HepG2 (cell line): Measurements from ENCODE around the gene CFAP99. TPM values are rescaled to one million over a fixed set of nuclear protein-coding genes. Genes with fewer than 3 reads are reported as not detected.

ENCODE experiments used
- ATAC-seq: fragments of 200-7000 bp; cut with Tn5 transposase; 3 replicates; pipeline ENCODE4 v1.9.1; 2020; ENCODE audit warnings: mild to moderate bottlenecking, moderate library complexity
- BruUV-seq: library from RNA; stranded (reverse); fragments of 400-500 nt; replicated peaks from 2 replicates; lab custom pipeline; 2021; lab: Mats Ljungman, UMichigan
- CTCF ChIA-PET: fragments of 300-600 bp; formaldehyde crosslinking; extraction: SDS; loops from one replicate; lab custom pipeline; 2021; ENCODE audit warnings: low total read pairs, inconsistent platforms, low intra/inter-chr PET ratio; lab: Yijun Ruan, JAX
- POLR2A ChIA-PET: fragments of 350-600 bp; sonication (Branson Sonifier 250); formaldehyde crosslinking; loops from one replicate; lab custom pipeline; 2020; ENCODE audit warnings: antibody characterized with exemption, inconsistent platforms; lab: Yijun Ruan, JAX
- DNase-seq: peaks from one replicate; pipeline ENCODE4 v3.0.0-alpha.2; 2015; ENCODE audit warnings: low spot score
- FAIRE-seq: peaks from 3 replicates; lab custom pipeline; 2011; peaks lifted over from hg19 to GRCh38; lab: Jason Lieb, UNC
- H2AFZ ChIP-seq: one replicate; pipeline ENCODE4 v1.6.1; 2011; ENCODE audit warnings: low read length, inconsistent platforms
- H3K27ac ChIP-seq: fragments of 300-600 bp; 3 replicates; pipeline ENCODE4 v1.8.0; 2011; ENCODE audit warnings: mixed run types, mild to moderate bottlenecking, mixed read lengths, low read length, inconsistent platforms; ENCODE audit not compliant: insufficient read depth; ENCODE audit errors: extremely low read length
- H3K27me3 ChIP-seq, 2 experiments: fragments of 200-600 bp in 1 of 2; 2 replicates in 1 of 2; 3 replicates in 1 of 2; pipeline versions ENCODE4 v1.6.0 to v1.8.0; 2011; ENCODE audit warnings: low read length in 2 of 2, mild to moderate bottlenecking in 2 of 2, moderate library complexity in 2 of 2, inconsistent platforms in 1 of 2; ENCODE audit not compliant: insufficient read depth in 2 of 2, control insufficient read depth in 1 of 2
- H3K36me3 ChIP-seq, 2 experiments: fragments of 200-600 bp in 1 of 2; replicated peaks in 1 of 2; 2 replicates in 1 of 2; 3 replicates in 1 of 2; pipeline versions ENCODE4 v1.5.1 to v1.8.0; 2011; ENCODE audit warnings: low read length in 2 of 2, inconsistent platforms in 1 of 2; ENCODE audit not compliant: insufficient read depth in 2 of 2, control insufficient read depth in 1 of 2
- H3K4me1 ChIP-seq: 2 replicates; pipeline ENCODE4 v1.5.1; 2012; ENCODE audit warnings: low read length, inconsistent platforms; ENCODE audit not compliant: insufficient read depth
- H3K4me2 ChIP-seq: 2 replicates; pipeline ENCODE4 v1.6.0; 2011; ENCODE audit warnings: low read depth, low read length, inconsistent platforms
- H3K4me3 ChIP-seq, 3 experiments: fragments of 200-600 bp in 1 of 3; sonication (generic), shearing (Covaris generic) in 1 of 3; replicated peaks in 1 of 3; 2 replicates each; pipeline ENCODE4 v1.5.1; 2011 to 2016; ENCODE audit warnings: low read length in 3 of 3, inconsistent platforms in 2 of 3, low read depth in 2 of 3, mild to moderate bottlenecking in 2 of 3, control low read depth in 1 of 3, mixed read lengths in 1 of 3; ENCODE audit not compliant: insufficient read depth in 1 of 3
- H3K79me2 ChIP-seq: one replicate; pipeline ENCODE4 v1.6.1; 2011; ENCODE audit warnings: low read length, inconsistent platforms; ENCODE audit not compliant: insufficient read depth
- H3K9ac ChIP-seq: 2 replicates; pipeline ENCODE4 v1.6.0; 2011; ENCODE audit warnings: mild to moderate bottlenecking, low read depth, low read length, inconsistent platforms; ENCODE audit not compliant: insufficient read depth
- H3K9me3 ChIP-seq: 2 replicates; pipeline ENCODE4 v1.5.1; 2012; ENCODE audit warnings: mild to moderate bottlenecking, low read length
- H4K20me1 ChIP-seq: 2 replicates; pipeline ENCODE4 v1.6.0; 2011; ENCODE audit warnings: inconsistent platforms, mild to moderate bottlenecking, low read length, moderate library complexity; ENCODE audit not compliant: insufficient read depth
- MED13 ChIP-seq: sonication (generic); formaldehyde crosslinking; IDR thresholded peaks from 2 replicates; pipeline ENCODE4 v1.5.0; 2020; ENCODE audit warnings: missing genetic modification reagents
- NRL ChIP-seq: sonication (generic); formaldehyde crosslinking; IDR thresholded peaks from 2 replicates; pipeline ENCODE4 v1.5.0; 2020; ENCODE audit warnings: missing genetic modification reagents, mild to moderate bottlenecking, moderate library complexity, borderline replicate concordance
- whole genome bisulfite sequencing: methylation state at CpG from one replicate; pipeline ENCODE4 v1.1.6; 2017; ENCODE audit warnings: low lambda C conversion rate; 5-methylcytosine and 5-hydroxymethylcytosine counted together
- in situ Hi-C: cut with HindIII; loops from 2 replicates; pipeline ENCODE4 v1.10.0; 2017; ENCODE audit warnings: low pct_unique_long_range_greater_than_20kb; ENCODE audit not compliant: extremely low pct_ligation_motif_present
- intact Hi-C: fragments of 100-400 bp; cut with micrococcal nuclease; formaldehyde crosslinking; loops from one replicate; pipeline ENCODE4 v1.10.0; 2022; ENCODE audit not compliant: unreplicated experiment
- polyA plus RNA-seq, 8 experiments: library from polyadenylated mRNA; depleted of rRNA in 3 of 8; stranded (reverse) in 7 of 8; unstranded in 1 of 8; fragments of >200 nt; fragmentation: Illumina TruSeq in 4 of 8; extraction: Trizol in 4 of 8; gene quantifications; 2 replicates each; pipeline versions ENCODE4 v1.2.1 to v1.2.3, GENCODE V29; 2011 to 2016; ENCODE audit warnings: low read depth in 4 of 8, missing spikeins in 1 of 8, mixed read lengths in 1 of 8; ENCODE audit not compliant: insufficient read depth in 1 of 8
- total RNA-seq, 5 experiments: library from RNA; depleted of rRNA; stranded (reverse); fragments of >200 nt; fragmentation: Illumina TruSeq; extraction: Trizol; gene quantifications; 2 replicates each; pipeline ENCODE4 v1.2.3, GENCODE V29; 2016; ENCODE audit warnings: low read depth in 1 of 5
- TF ChIP-seq, protein P1 (sequence below): sonication (generic); formaldehyde crosslinking; conservative IDR thresholded peaks from 2 replicates; pipeline ENCODE4 v1.4.0; 2020; ENCODE audit warnings: missing genetic modification reagents

The CFAP99 gene
- total and polyA plus RNA-seq, 2 of the 13 experiments (the other 11 are each of a cell fraction or from before 2014, with no cell fraction given): not detected

GRCh38 chr4:2489081-2489805 is 70.5 kb downstream of the CFAP99 start:
- no peaks in the 10 kb centered on the region for H3K4me1 ChIP-seq
- 97% methylated on average over 19 of the region's 20 CpGs for WGBS
- FAIRE-seq (no peak), DNase-seq (no peak), ATAC-seq (no peak)
- H3K79me2 ChIP-seq: peaks cover 80% of the 10 kb centered on the region
- H2AFZ ChIP-seq: no peak overlapping the region
- ChIA-PET CTCF (no interaction called here), POLR2A (no interaction called here)
- H3K4me2 ChIP-seq: no peak overlapping the region
- no peaks in the 10 kb centered on the region for H3K27me3 ChIP-seq
- BruUV-seq: no TSS peak
- TF ChIP-seq NRL (CRISPR knock-in tag): 0 out of 2 replicates have a peak, but pooled peaks have one; percentile 39
- TF ChIP-seq, protein P1, sequence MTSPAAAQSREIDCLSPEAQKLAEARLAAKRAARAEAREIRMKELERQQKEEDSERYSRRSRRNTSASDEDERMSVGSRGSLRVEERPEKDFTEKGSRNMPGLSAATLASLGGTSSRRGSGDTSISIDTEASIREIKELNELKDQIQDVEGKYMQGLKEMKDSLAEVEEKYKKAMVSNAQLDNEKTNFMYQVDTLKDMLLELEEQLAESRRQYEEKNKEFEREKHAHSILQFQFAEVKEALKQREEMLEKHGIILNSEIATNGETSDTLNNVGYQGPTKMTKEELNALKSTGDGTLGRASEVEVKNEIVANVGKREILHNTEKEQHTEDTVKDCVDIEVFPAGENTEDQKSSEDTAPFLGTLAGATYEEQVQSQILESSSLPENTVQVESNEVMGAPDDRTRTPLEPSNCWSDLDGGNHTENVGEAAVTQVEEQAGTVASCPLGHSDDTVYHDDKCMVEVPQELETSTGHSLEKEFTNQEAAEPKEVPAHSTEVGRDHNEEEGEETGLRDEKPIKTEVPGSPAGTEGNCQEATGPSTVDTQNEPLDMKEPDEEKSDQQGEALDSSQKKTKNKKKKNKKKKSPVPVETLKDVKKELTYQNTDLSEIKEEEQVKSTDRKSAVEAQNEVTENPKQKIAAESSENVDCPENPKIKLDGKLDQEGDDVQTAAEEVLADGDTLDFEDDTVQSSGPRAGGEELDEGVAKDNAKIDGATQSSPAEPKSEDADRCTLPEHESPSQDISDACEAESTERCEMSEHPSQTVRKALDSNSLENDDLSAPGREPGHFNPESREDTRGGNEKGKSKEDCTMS: no peak
- no peak for TF ChIP-seq MED13 (CRISPR knock-in tag)
- intact Hi-C loops: no loop called here
- peaks cover 35% of the 10 kb centered on the region for H4K20me1 ChIP-seq
- in situ Hi-C loops: no loop called here
- no peak overlapping the region for H3K4me3 ChIP-seq
- H3K9ac ChIP-seq: no peak overlapping the region
- H3K36me3 ChIP-seq: peaks cover 14 to 50% of the 10 kb centered on the region in 2 experiments; a peak in 4 of 5 replicates
- no peak overlapping the region for H3K27ac ChIP-seq
- no peaks in the 10 kb centered on the region for H3K9me3 ChIP-seq
